Karpas-422 (cell line): ENCODE results near the gene DIPK1A. TPM values are rescaled to one million over a fixed set of nuclear protein-coding genes. Genes with fewer than 3 reads are reported as not detected.

ENCODE experiments used
- DNase-seq: peaks from one replicate; pipeline ENCODE4 v3.0.0-alpha.2; 2015
- H2AFZ ChIP-seq: fragments of 200-600 bp; sonication (generic); 2 replicates; pipeline ENCODE4 v1.6.1; 2014; ENCODE audit warnings: antibody characterized with exemption, low read length, mixed read lengths
- H3K27ac ChIP-seq: fragments of 200-600 bp; sonication (generic); 2 replicates; pipeline ENCODE4 v1.5.1; 2014; ENCODE audit warnings: mild to moderate bottlenecking, low read length, moderate library complexity
- H3K27me3 ChIP-seq: fragments of 200-600 bp; sonication (generic); 2 replicates; pipeline ENCODE4 v1.6.1; 2014; ENCODE audit warnings: low read length, mixed read lengths
- H3K36me3 ChIP-seq: fragments of 200-600 bp; sonication (generic); 2 replicates; pipeline ENCODE4 v1.6.1; 2014; ENCODE audit warnings: low read length, mixed read lengths; ENCODE audit not compliant: insufficient read depth
- H3K4me1 ChIP-seq: fragments of 200-600 bp; sonication (generic); 2 replicates; pipeline ENCODE4 v1.6.1; 2014; ENCODE audit warnings: mild to moderate bottlenecking, low read length, mixed read lengths
- H3K4me2 ChIP-seq: fragments of 200-600 bp; sonication (generic); 2 replicates; pipeline ENCODE4 v1.6.1; 2014; ENCODE audit warnings: low read length, low read depth, mild to moderate bottlenecking; ENCODE audit not compliant: poor library complexity, severe bottlenecking
- H3K4me3 ChIP-seq: fragments of 200-600 bp; sonication (generic); 2 replicates; pipeline ENCODE4 v1.5.1; 2014; ENCODE audit warnings: mild to moderate bottlenecking, antibody characterized with exemption, low read length, mixed read lengths
- H3K79me2 ChIP-seq: fragments of 200-600 bp; sonication (generic); 2 replicates; pipeline ENCODE4 v1.6.1; 2014; ENCODE audit warnings: mild to moderate bottlenecking, low read length, mixed read lengths
- H3K9ac ChIP-seq: fragments of 200-600 bp; sonication (generic); 2 replicates; pipeline ENCODE4 v1.6.0; 2014; ENCODE audit warnings: low read length
- H3K9me2 ChIP-seq: fragments of 200-600 bp; sonication (generic), shearing (Covaris generic); replicated peaks from 2 replicates; pipeline ENCODE4 v1.6.0; 2014; ENCODE audit warnings: mild to moderate bottlenecking, low read length, moderate library complexity; ENCODE audit not compliant: insufficient read depth
- H3K9me3 ChIP-seq: fragments of 300-700, 200-600 bp; sonication (generic); 2 replicates; pipeline ENCODE4 v1.6.1; 2014; ENCODE audit warnings: low read length, mixed read lengths
- H4K20me1 ChIP-seq: fragments of 200-600 bp; sonication (generic); 2 replicates; pipeline ENCODE4 v1.6.1; 2014; ENCODE audit warnings: mild to moderate bottlenecking, antibody characterized with exemption, low read length, low read depth; ENCODE audit not compliant: insufficient read depth
- total RNA-seq: library from RNA; depleted of rRNA; stranded (reverse); fragments of >200 nt; shearing (Covaris generic); gene quantifications from 2 replicates; pipeline ENCODE4 v1.2.3, GENCODE V29; 2014; ENCODE audit warnings: low replicate concordance

Gene DIPK1A
- total RNA-seq, 1 experiment from 2014 or later = 1.7 TPM

DNA sequence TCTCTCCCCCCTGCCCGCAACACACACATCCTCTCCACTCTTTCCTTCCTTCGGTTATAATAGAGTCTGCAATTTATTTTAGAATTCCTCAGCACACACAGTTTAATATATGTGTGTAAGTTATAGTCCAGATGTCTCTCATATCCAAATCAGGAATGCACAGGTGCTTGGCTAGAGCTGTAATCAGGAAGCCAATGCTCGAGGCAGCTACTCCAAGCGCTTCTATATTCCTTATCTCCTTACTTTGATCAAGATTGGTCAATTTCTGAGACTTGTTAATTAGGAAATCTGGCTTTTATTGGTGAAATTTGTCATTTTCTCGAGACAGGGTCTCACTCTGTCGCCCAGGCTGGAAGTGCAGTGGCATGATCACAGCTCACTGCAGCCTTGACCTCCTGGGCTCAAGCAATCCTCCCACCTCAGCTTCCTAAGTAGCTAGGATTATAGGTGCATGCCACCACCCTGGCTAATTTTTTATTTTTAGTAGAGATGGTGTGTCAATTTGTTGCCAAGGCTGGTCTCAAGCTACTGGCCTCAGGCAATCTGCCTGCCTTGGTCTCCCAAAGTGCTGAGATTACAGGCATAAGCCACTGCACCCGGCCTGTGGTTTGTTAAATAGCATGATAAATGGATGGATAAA lies 101.7 kb downstream of the DIPK1A start:
- Histone ChIP-seq H2AFZ (no peak overlapping the region), H3K9ac (no peak overlapping the region), H3K9me3 (no peaks in the 10 kb centered on the region), H3K79me2 (no peaks in the 10 kb centered on the region), H3K4me3 (no peak overlapping the region; the same call in 1 of the 2 replicates), H3K4me1 (peaks cover 9% of the 10 kb centered on the region), H3K9me2 (no peaks in the 10 kb centered on the region), H3K27me3 (no peaks in the 10 kb centered on the region), H4K20me1 (no peaks in the 10 kb centered on the region), H3K36me3 (no peaks in the 10 kb centered on the region), H3K4me2 (peak overlapping the region; percentile 41), H3K27ac (no peak overlapping the region)
- no peak for DNase-seq

DNA sequence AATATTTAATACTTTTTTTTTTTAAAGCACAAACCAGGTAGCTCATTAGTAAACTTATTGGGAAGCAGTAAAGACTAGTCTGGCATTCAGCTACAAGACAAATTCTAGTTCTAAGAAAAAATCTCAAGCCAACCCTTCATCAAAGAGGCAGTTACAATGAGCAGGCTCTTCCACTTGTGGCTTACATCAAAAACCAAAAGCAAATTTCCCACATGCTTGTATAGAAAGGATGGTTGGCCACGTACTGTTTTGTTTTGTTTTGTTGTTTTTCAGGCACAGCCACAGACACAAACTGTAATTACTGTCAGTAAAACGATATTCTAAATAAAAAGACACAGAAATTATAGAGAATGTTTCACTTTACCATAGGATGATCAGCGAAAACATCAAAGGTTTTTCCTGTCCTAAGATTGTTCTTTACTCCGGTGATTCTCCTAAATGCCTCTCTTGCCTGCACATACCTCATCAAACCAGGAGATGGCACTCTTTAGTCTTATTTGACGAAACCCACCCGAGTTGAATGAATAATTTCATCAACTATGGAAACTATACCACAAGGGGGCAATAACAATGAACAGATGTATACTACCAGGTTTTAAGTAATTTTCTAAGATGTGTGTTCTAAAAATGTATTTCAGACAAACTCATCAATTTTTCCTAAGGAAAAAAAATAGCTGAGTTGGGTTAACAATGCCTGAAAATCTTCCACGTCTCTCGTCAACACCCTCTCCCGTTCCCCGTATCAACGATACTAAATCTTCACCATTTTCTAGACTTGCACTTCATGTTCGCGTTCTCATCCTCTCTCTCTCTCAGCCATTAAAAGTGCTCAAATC lies 102.5 kb downstream of the DIPK1A start:
- Histone ChIP-seq H3K4me3 (peak overlapping the region; percentile 34; the same call in 1 of the 2 replicates), H3K27ac (no peak overlapping the region), H3K9me3 (no peaks in the 10 kb centered on the region), H3K9me2 (no peaks in the 10 kb centered on the region), H2AFZ (no peak overlapping the region), H3K9ac (no peak overlapping the region), H3K4me2 (peak overlapping the region; percentile 41), H3K4me1 (peaks cover 9% of the 10 kb centered on the region), H3K36me3 (no peaks in the 10 kb centered on the region), H3K79me2 (no peaks in the 10 kb centered on the region), H4K20me1 (no peaks in the 10 kb centered on the region), H3K27me3 (no peaks in the 10 kb centered on the region)
- peak; percentile 94 for DNase-seq

DNA sequence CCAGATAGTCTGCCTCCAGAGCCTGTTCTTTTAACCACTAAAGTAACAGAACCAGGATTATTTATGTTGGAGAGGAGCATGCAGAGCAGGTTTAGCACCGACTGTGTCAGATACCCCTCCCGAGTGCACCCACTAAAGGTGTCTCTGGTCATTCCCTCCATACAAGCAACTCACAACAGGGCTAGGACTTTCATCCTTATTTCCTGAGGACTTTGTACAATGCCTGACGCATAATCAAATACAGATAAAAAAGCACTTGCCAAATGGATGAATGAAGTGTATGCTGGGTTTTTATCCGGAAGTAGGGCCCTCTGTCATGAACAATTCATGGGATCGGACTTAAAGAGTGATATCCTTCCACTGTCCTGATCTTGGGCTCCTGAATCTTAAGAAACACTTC lies 103.4 kb downstream of the DIPK1A start:
- no peak for DNase-seq
- Histone ChIP-seq H3K36me3 (no peaks in the 10 kb centered on the region), H3K9me3 (no peaks in the 10 kb centered on the region), H3K9me2 (no peaks in the 10 kb centered on the region), H3K9ac (no peak overlapping the region), H3K79me2 (no peaks in the 10 kb centered on the region), H2AFZ (no peak overlapping the region), H3K27me3 (no peaks in the 10 kb centered on the region), H4K20me1 (no peaks in the 10 kb centered on the region), H3K27ac (no peak overlapping the region), H3K4me3 (no peak overlapping the region), H3K4me1 (peaks cover 14% of the 10 kb centered on the region), H3K4me2 (no peak overlapping the region)

DNA sequence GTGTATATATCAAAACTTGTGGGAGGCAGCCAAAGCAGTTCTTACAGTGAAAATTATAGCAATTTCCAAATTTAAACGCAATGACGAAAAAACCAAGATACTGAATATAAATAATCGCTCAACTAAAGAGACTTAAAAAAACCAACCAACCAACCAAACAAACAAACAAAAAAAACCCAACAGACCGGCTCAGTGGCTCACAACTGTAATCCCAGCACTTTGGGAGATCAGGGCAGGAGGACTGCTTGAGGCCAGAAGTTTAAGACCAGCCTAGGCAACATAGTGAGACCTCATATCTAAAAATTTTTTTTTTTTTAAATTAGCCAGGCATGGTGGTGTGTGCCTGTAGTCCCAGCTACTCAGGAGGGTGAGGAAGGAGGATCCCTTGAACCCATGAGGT lies 106.0 kb downstream of the DIPK1A start:
- Histone ChIP-seq H3K4me2 (no peak overlapping the region), H3K4me3 (no peak overlapping the region), H3K9me3 (no peaks in the 10 kb centered on the region), H3K79me2 (no peaks in the 10 kb centered on the region), H3K27ac (no peak overlapping the region), H4K20me1 (no peaks in the 10 kb centered on the region), H3K27me3 (no peaks in the 10 kb centered on the region), H2AFZ (no peak overlapping the region), H3K36me3 (no peaks in the 10 kb centered on the region), H3K4me1 (peaks cover 14% of the 10 kb centered on the region), H3K9ac (no peak overlapping the region), H3K9me2 (no peaks in the 10 kb centered on the region)
- DNase-seq = no peak

DNA sequence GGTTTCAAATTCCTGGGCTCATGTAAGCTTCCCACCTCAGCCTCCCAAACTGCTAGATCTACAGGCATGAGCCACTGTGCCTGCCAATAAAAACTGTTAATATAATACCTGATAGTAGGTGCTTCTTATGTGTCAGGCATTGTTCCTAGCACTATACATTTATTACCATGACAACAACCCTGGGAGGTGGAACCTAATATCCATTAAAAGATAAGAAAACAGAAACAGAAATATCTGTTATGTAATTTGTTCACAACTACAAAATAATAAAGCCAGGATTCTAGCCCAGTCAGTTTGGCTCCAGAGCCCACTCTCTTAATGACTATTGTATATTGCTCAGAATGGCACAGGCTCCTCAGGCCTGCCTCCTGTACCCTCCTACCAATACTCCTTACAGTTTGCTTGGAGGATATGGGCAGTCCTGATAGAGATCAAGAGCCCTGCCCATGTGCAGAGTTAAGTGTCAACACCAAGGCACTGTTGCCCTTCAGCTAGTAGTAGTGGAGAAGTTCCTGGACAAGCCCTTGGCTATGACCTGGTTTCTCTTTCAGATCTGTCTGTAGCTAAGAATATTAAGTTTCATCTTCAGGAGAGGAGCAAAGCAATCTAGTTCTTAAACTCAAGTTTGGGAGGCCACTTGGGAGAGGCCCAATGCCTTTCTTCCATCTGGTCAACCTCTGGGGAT lies 107.0 kb downstream of the DIPK1A start:
- H3K27ac ChIP-seq = no peak overlapping the region

DNA sequence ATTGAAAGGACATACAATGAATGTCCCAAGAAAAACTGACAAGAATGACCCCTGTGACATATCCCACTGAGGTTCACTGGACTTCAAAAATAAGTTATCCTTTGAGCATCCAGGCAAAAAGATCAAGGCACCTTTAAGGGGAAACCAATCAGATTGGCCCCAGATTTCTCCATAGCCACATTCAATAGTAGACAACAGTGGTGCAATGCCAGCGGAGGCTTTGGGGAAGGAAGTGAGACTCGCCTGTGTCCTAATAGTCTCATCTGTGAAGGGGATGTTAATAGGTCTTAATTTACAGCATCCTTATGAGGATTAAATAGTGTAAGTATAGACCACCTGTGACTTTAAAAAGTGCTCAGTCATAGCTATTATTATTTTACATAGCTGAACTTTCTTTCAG lies 108.0 kb downstream of the DIPK1A start:
- H3K4me3 ChIP-seq = no peak overlapping the region
- H3K79me2 ChIP-seq = no peaks in the 10 kb centered on the region
- no peaks in the 10 kb centered on the region for H3K36me3 ChIP-seq
- H3K27ac ChIP-seq = no peak overlapping the region
- H3K27me3 ChIP-seq = no peaks in the 10 kb centered on the region
- no peak overlapping the region for H3K4me2 ChIP-seq
- H3K9ac ChIP-seq = no peak overlapping the region
- H3K9me3 ChIP-seq = no peaks in the 10 kb centered on the region
- no peaks in the 10 kb centered on the region for H4K20me1 ChIP-seq
- no peak overlapping the region for H2AFZ ChIP-seq
- DNase-seq = no peak
- no peaks in the 10 kb centered on the region for H3K9me2 ChIP-seq
- peaks cover 5% of the 10 kb centered on the region; the same call in 1 of the 2 replicates for H3K4me1 ChIP-seq

More for the DNA sequence above, 107.0 kb downstream of the DIPK1A start:
- Histone ChIP-seq H3K27me3 (no peaks in the 10 kb centered on the region), H3K9me2 (no peaks in the 10 kb centered on the region), H3K9me3 (no peaks in the 10 kb centered on the region), H3K36me3 (no peaks in the 10 kb centered on the region), H3K4me3 (no peak overlapping the region), H2AFZ (no peak overlapping the region), H4K20me1 (no peaks in the 10 kb centered on the region), H3K79me2 (no peaks in the 10 kb centered on the region), H3K4me2 (no peak overlapping the region), H3K9ac (no peak overlapping the region), H3K4me1 (peaks cover 11% of the 10 kb centered on the region)
- DNase-seq = no peak

DNA sequence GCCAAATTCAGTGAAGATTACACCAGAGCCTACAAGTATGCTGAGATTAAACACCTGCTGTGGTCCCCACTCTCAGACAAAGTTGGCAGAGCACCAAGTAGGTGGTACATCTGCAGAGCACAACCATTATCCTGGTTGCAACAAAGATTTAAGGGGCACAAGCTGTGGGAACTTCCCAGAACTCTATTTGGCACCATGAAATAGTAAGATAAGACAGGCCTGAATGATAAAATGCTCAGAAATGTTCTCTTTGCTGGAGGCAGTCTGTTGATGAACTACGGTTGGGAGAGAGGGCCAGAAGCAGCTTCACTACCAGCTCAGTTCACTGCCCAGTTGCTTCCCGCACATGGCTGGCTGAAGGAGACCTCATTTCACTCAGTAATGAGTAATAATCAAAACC lies 109.5 kb downstream of the DIPK1A start:
- Histone ChIP-seq H3K4me3 (no peak overlapping the region), H3K27ac (no peak overlapping the region), H3K79me2 (no peaks in the 10 kb centered on the region), H3K9ac (no peak overlapping the region), H3K9me3 (no peaks in the 10 kb centered on the region), H2AFZ (no peak overlapping the region), H3K27me3 (no peaks in the 10 kb centered on the region), H3K4me2 (no peak overlapping the region), H4K20me1 (no peaks in the 10 kb centered on the region), H3K4me1 (peaks cover 5% of the 10 kb centered on the region; the same call in 1 of the 2 replicates), H3K36me3 (no peaks in the 10 kb centered on the region), H3K9me2 (no peaks in the 10 kb centered on the region)
- DNase-seq = no peak

DNA sequence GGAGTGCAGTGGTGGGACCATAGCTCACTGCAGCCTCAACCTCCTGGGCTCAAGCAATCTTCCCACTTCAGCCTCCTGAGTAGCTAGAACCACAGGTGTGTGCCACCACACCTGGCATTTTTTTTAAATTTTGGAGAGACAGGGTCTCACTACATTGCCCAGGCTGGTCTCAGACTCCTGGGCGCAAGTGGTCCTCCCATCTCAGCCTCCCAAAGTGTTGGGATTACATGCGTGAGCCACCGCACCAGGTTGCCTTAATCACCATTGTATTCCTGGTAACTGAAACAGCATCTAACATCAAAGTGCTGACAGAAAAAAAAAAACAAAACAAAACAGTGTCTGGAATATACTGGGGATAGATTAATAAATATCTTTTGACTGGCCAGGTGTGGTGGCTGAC lies 111.2 kb downstream of the DIPK1A start:
- no peaks in the 10 kb centered on the region for H3K79me2 ChIP-seq
- H3K4me3 ChIP-seq = no peak overlapping the region
- H4K20me1 ChIP-seq = no peaks in the 10 kb centered on the region
- no peaks in the 10 kb centered on the region for H3K27me3 ChIP-seq
- peaks cover 5% of the 10 kb centered on the region; the same call in 1 of the 2 replicates for H3K4me1 ChIP-seq
- no peaks in the 10 kb centered on the region for H3K9me2 ChIP-seq
- no peak overlapping the region for H3K9ac ChIP-seq
- no peak overlapping the region for H3K4me2 ChIP-seq
- H3K36me3 ChIP-seq = no peaks in the 10 kb centered on the region
- H3K9me3 ChIP-seq = no peaks in the 10 kb centered on the region
- no peak overlapping the region for H2AFZ ChIP-seq
- H3K27ac ChIP-seq = no peak overlapping the region
- DNase-seq = no peak
